GM06990 (cell line): ENCODE results near the gene MTCH1.

Source experiments
- DNase-seq: peaks from one replicate; pipeline ENCODE4 v3.0.0-alpha.2; 2011; ENCODE audit not compliant: insufficient read length; ENCODE audit errors: extremely low read depth
- H3K27me3 ChIP-seq: replicated peaks from 2 replicates; pipeline ENCODE4 v1.6.0; 2011; ENCODE audit warnings: low read length; ENCODE audit not compliant: control insufficient read depth, insufficient read depth
- H3K36me3 ChIP-seq: 2 replicates; pipeline ENCODE4 v1.5.1; 2011; ENCODE audit warnings: low read length; ENCODE audit not compliant: control insufficient read depth, insufficient read depth
- H3K4me3 ChIP-seq: replicated peaks from 2 replicates; pipeline ENCODE4 v1.5.1; 2011; ENCODE audit warnings: low read depth, mild to moderate bottlenecking, control low read depth, low read length
- CTCF ChIP-seq: IDR thresholded peaks from 2 replicates; pipeline ENCODE4 v1.5.1; 2011; ENCODE audit warnings: low read length, control low read depth, mild to moderate bottlenecking, inconsistent platforms; ENCODE audit not compliant: insufficient read depth, poor library complexity, severe bottlenecking

Gene MTCH1

GRCh38 chr6:36933519-36933918, 52.5 kb downstream of the MTCH1 start:
- no peaks in the 10 kb centered on the region; the same call in 1 of the 2 replicates for H3K27me3 ChIP-seq
- no peak overlapping the region for H3K4me3 ChIP-seq
- TF ChIP-seq CTCF, result no peak
- no peaks in the 10 kb centered on the region for H3K36me3 ChIP-seq
- no peak for DNase-seq

GRCh38 chr6:36933102-36933501, 52.9 kb downstream of the MTCH1 start:
- Histone ChIP-seq H3K36me3 (no peaks in the 10 kb centered on the region), H3K27me3 (no peaks in the 10 kb centered on the region; the same call in 1 of the 2 replicates), H3K4me3 (no peak overlapping the region)
- no peak for TF ChIP-seq CTCF
- no peak for DNase-seq

GRCh38 chr6:36930483-36930882, 55.5 kb downstream of the MTCH1 start:
- no peak for DNase-seq
- no peak for TF ChIP-seq CTCF
- no peaks in the 10 kb centered on the region for H3K36me3 ChIP-seq
- H3K27me3 ChIP-seq, result no peaks in the 10 kb centered on the region
- H3K4me3 ChIP-seq, result no peak overlapping the region

GRCh38 chr6:36929607-36930006, 56.4 kb downstream of the MTCH1 start:
- no peak for DNase-seq
- Histone ChIP-seq H3K36me3 (no peaks in the 10 kb centered on the region), H3K4me3 (no peak overlapping the region), H3K27me3 (no peaks in the 10 kb centered on the region)
- no peak for TF ChIP-seq CTCF

- DNase-seq, result no peak
- TF ChIP-seq CTCF, result no peak
- Histone ChIP-seq H3K36me3 (no peaks in the 10 kb centered on the region), H3K27me3 (no peaks in the 10 kb centered on the region), H3K4me3 (no peak overlapping the region)
These were observed 56.8 kb downstream of the MTCH1 start for GRCh38 chr6:36929152-36929551.

- Histone ChIP-seq H3K4me3 (no peak overlapping the region), H3K27me3 (no peaks in the 10 kb centered on the region), H3K36me3 (peaks cover 2% of the 10 kb centered on the region)
- TF ChIP-seq CTCF, result no peak
- no peak for DNase-seq
These were observed 57.5 kb downstream of the MTCH1 start for GRCh38 chr6:36928547-36928918.
